K562 (cell line): ENCODE results near the gene ITSN1. TPM values are rescaled to one million over a fixed set of nuclear protein-coding genes. Genes with fewer than 3 reads are reported as not detected.

ENCODE experiments used
- BCOR ChIP-seq: fragments of 450-650 bp; IDR thresholded peaks from 2 replicates; pipeline ENCODE4 v1.6.1; 2016
- CREBBP ChIP-seq: IDR thresholded peaks from one replicate; pipeline ENCODE4 v1.6.1; 2012; ENCODE audit warnings: low read depth, mild to moderate bottlenecking, control low read depth, inconsistent platforms, low read length
- CREM ChIP-seq: IDR thresholded peaks from 2 replicates; pipeline ENCODE4 v1.6.1; 2014; ENCODE audit warnings: antibody characterized with exemption, low read depth
- FOXK1 ChIP-seq: sonication (generic); formaldehyde crosslinking; IDR thresholded peaks from 2 replicates; pipeline ENCODE4 v1.8.0; 2022; ENCODE audit warnings: missing genetic modification reagents, mild to moderate bottlenecking, borderline replicate concordance
- IFI16 ChIP-seq: fragments of 250-450 bp; sonication (Bioruptor Pico); IDR thresholded peaks from 2 replicates; pipeline ENCODE4 v2.1.2; 2022; ENCODE audit warnings: mild to moderate bottlenecking, inconsistent platforms
- KHSRP ChIP-seq: fragments of 450-650 bp; IDR thresholded peaks from 2 replicates; pipeline ENCODE4 v1.6.1; 2017
- LARP7 ChIP-seq: fragments of 450-650 bp; IDR thresholded peaks from 2 replicates; pipeline ENCODE4 v1.6.1; 2016
- MAX ChIP-seq: sonication (generic); formaldehyde crosslinking; IDR thresholded peaks from 2 replicates; pipeline ENCODE4 v1.9.0; 2022; ENCODE audit warnings: mild to moderate bottlenecking, missing genetic modification reagents
- MAZ ChIP-seq, 2 experiments: fragments of 450-650 bp in 1 of 2; sonication (generic) in 1 of 2; formaldehyde crosslinking; IDR thresholded peaks in 1 of 2; conservative IDR thresholded peaks in 1 of 2; 2 replicates each; pipeline versions ENCODE4 v1.4.0 to v1.5.0; 2020; ENCODE audit warnings: mild to moderate bottlenecking in 1 of 2, missing genetic modification reagents in 1 of 2
- NFE2 ChIP-seq: IDR thresholded peaks from 2 replicates; pipeline ENCODE4 v1.6.1; 2014; ENCODE audit warnings: antibody characterized with exemption, low read depth
- POLR2B ChIP-seq: fragments of 450-650 bp; IDR thresholded peaks from 2 replicates; pipeline ENCODE4 v1.6.1; 2018; ENCODE audit warnings: low read depth; ENCODE audit not compliant: partially characterized antibody
- RAD51 ChIP-seq: fragments of 450-650 bp; IDR thresholded peaks from 2 replicates; pipeline ENCODE4 v1.7.1; 2016; ENCODE audit warnings: low read depth, mild to moderate bottlenecking, borderline replicate concordance
- SIX5 ChIP-seq, 2 experiments: IDR thresholded peaks; 2 replicates each; pipeline ENCODE4 v1.6.1; 2011; ENCODE audit warnings: low read length in 2 of 2, borderline replicate concordance in 1 of 2, low read depth in 1 of 2, mild to moderate bottlenecking in 1 of 2, moderate library complexity in 1 of 2; ENCODE audit not compliant: insufficient read depth in 1 of 2
- SMAD4 ChIP-seq: fragments of 250-450 bp; sonication (Bioruptor Pico); conservative IDR thresholded peaks from 2 replicates; pipeline ENCODE4 v1.8.0; 2021; ENCODE audit warnings: inconsistent platforms, mild to moderate bottlenecking, moderate library complexity
- SRSF3 ChIP-seq: fragments of 200-400 bp; formaldehyde crosslinking; IDR thresholded peaks from 2 replicates; pipeline ENCODE4 v1.6.1; 2016; ENCODE audit warnings: mild to moderate bottlenecking, low read length, moderate library complexity; ENCODE audit not compliant: insufficient read depth
- TCF3 ChIP-seq: sonication (generic); formaldehyde crosslinking; IDR thresholded peaks from 2 replicates; pipeline ENCODE4 v1.4.0; 2020; ENCODE audit warnings: mild to moderate bottlenecking, missing genetic modification reagents
- TFAP4 ChIP-seq: sonication (generic); formaldehyde crosslinking; IDR thresholded peaks from 2 replicates; pipeline ENCODE4 v1.8.0; 2022; ENCODE audit warnings: missing genetic modification reagents, mild to moderate bottlenecking, moderate library complexity, borderline replicate concordance
- UBTF ChIP-seq, 2 experiments: IDR thresholded peaks; 2 replicates each; pipeline ENCODE4 v1.6.1; 2012; ENCODE audit warnings: improper control_type of control experiment in 2 of 2, low read depth in 2 of 2, low read length in 2 of 2, borderline replicate concordance in 1 of 2
- ZBTB33 ChIP-seq: sonication (generic); formaldehyde crosslinking; IDR thresholded peaks from 2 replicates; pipeline ENCODE4 v1.8.1; 2023; ENCODE audit warnings: mild to moderate bottlenecking, missing genetic modification reagents
- ZNF57 ChIP-seq: fragments of 450-650 bp; formaldehyde crosslinking; IDR thresholded peaks from 2 replicates; pipeline ENCODE4 v1.4.0; 2020; ENCODE audit warnings: mild to moderate bottlenecking, moderate library complexity
- polyA plus RNA-seq, 8 experiments: library from polyadenylated mRNA; depleted of rRNA in 4 of 8; stranded (reverse) in 5 of 8; unstranded in 3 of 8; fragments of >200 nt; fragmentation: Nextera tagmentation in 2 of 8; fragmentation: Illumina TruSeq in 1 of 8; extraction: Ambion mirVana in 2 of 8; extraction: Trizol in 1 of 8; gene quantifications; 2 replicates each; pipeline versions ENCODE4 v1.2.1 to v1.2.3, GENCODE V29; 2011 to 2014; ENCODE audit warnings: inconsistent platforms in 1 of 8, missing spikeins in 1 of 8
- total RNA-seq, 7 experiments: library from RNA; depleted of rRNA in 6 of 7; stranded (reverse); fragments of >200 nt in 6 of 7; fragmentation: Illumina TruSeq in 2 of 7; extraction: Trizol in 2 of 7; gene quantifications; 2 replicates each; pipeline versions ENCODE4 v1.2.1 to v1.2.3, GENCODE V29; 2011 to 2021; ENCODE audit warnings: low replicate concordance in 1 of 7

The ITSN1 gene
- total and polyA plus RNA-seq, 9 of the 15 experiments (the other 6 are each of a cell fraction or from before 2014, with no cell fraction given) = 1.1 to 12.6 (median 4.8) TPM

GRCh38 chr21:33901412-33902288, 259.3 kb downstream of the ITSN1 start (continued):
- TF ChIP-seq CREM = 0 out of 2 replicates have a peak, but pooled peaks have one; percentile 16
- TF ChIP-seq SRSF3 = no peak
- TF ChIP-seq CREBBP = no peak
- no peak for TF ChIP-seq KHSRP
- peak; percentile 29; the same call in 1 of the 2 replicates for TF ChIP-seq TFAP4 (CRISPR knock-in tag)
- no peak for TF ChIP-seq NFE2
- TF ChIP-seq ZBTB33 (CRISPR knock-in tag) = peak; percentile 95
- TF ChIP-seq POLR2B = peak; percentile 31
- peak; percentile 70 for TF ChIP-seq MAX
- no peak for TF ChIP-seq ZNF57 (CRISPR knock-in tag)
- TF ChIP-seq IFI16 = no peak
- no peak for TF ChIP-seq SIX5 (IDR thresholded peaks at IDR 0.05; ENCODE audit: borderline replicate concordance in 1 of 2, insufficient read depth in 1 of 2, low read depth in 1 of 2, low read length in 2 of 2)
- no peak for TF ChIP-seq LARP7
- no peak for TF ChIP-seq UBTF (IDR thresholded peaks at IDR 0.05; ENCODE audit: borderline replicate concordance in 1 of 2, low read depth in 2 of 2, low read length in 2 of 2)
- TF ChIP-seq TCF3 (CRISPR knock-in tag) = no peak
- no peak for TF ChIP-seq FOXK1 (CRISPR knock-in tag)
- TF ChIP-seq RAD51 = peak; percentile 55; the same call in 1 of the 2 replicates
- TF ChIP-seq MAZ (CRISPR knock-in tag; conservative IDR thresholded peaks at IDR 0.05 in 1 of 2, IDR thresholded peaks at IDR 0.05 in 1 of 2) = peak in 1 of 2 experiments; percentile 28; a peak in 1 of 4 replicates
- no peak for TF ChIP-seq BCOR
- TF ChIP-seq SMAD4 (CRISPR knock-in tag) = no peak
